AG09319 (cell line): ENCODE data around the gene BRIP1.

Experiments used
- DNase-seq: peaks from one replicate; pipeline ENCODE4 v3.0.0-alpha.2; 2010; ENCODE audit warnings: low read depth; ENCODE audit errors: extremely low read depth
- TF ChIP-seq, protein P1 (sequence below): IDR thresholded peaks from 2 replicates; pipeline ENCODE4 v1.5.1; 2011; ENCODE audit warnings: low read depth, mild to moderate bottlenecking, inconsistent platforms, low read length, moderate library complexity

Gene BRIP1

DNA sequence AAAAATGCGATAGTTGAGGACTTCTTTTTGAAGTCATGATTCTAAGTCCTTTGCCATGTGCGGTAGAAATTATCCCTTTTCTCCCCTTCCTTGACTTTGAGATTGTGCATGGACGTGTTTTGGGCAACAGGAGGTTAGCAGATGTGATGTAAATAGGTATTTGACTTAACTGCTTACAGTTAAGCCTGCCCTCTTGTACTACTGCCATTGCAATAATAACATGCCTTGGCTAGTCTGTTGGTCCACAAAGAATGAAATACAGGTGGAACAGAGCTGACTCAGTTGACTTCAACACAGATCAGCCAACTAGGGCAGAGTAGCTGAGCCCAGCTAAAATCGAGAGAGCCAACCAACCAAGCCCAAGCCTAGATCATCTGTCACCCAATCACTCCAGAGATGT lies 125.5 kb downstream of the BRIP1 start:
- DNase-seq = no peak
- TF ChIP-seq, protein P1, sequence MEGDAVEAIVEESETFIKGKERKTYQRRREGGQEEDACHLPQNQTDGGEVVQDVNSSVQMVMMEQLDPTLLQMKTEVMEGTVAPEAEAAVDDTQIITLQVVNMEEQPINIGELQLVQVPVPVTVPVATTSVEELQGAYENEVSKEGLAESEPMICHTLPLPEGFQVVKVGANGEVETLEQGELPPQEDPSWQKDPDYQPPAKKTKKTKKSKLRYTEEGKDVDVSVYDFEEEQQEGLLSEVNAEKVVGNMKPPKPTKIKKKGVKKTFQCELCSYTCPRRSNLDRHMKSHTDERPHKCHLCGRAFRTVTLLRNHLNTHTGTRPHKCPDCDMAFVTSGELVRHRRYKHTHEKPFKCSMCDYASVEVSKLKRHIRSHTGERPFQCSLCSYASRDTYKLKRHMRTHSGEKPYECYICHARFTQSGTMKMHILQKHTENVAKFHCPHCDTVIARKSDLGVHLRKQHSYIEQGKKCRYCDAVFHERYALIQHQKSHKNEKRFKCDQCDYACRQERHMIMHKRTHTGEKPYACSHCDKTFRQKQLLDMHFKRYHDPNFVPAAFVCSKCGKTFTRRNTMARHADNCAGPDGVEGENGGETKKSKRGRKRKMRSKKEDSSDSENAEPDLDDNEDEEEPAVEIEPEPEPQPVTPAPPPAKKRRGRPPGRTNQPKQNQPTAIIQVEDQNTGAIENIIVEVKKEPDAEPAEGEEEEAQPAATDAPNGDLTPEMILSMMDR = no peak

DNA sequence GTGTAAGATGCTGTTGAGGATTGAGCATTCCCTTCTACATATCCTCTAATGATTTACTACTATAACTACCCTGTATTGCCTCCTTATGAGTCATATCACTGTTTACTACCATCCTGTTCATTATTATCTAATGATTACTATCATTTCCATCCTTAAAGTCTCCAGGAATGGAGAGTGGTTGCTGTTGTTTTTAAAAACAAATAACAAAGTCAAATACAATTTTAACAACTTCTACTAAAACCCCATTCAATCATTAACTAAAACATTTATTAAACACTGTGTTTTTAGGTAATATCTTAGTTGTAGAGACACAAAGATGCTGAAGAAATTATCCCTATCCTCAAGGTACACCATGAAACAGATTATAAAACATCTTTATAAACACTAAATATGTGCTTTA lies 126.9 kb downstream of the BRIP1 start:
- no peak for DNase-seq
- TF ChIP-seq, protein P1 = no peak

DNA sequence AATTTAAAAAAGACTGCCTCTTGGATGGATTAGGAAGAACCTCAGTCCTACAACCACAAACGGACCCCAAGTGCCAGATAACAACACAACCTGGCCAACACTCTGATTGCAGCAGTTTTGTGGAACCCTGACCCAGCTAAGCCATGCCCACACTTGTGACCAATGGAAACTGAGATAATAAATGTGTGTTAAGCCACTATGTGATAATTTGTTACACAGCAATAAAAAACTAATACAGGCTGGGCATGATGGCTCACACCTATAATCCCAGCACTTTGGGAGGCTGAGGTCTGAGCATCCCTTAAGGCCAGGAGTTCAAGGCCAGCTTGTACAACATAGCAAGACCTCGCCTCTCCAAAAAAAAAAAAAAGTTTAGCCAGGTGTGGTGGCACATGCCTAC lies 127.5 kb downstream of the BRIP1 start:
- no peak for DNase-seq
- TF ChIP-seq, protein P1 = no peak

DNA sequence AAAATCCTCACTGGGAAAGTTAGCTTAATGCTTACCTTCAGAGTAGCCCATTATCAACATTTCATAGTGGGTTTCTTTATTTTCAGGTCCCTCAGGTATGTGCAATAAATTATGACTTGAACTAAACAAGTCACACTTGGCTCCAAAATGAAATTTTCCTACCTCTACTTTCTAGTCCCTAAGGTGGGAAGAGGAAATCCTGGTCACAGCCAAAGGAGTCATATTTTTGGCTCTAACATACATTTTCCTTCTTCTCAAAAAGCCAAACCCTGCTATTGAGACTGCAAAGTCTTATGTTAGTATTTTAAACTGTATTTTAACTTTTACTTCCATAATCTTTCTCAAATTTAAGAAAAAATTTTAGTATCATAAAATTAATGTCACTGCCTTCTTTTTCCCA lies 128.9 kb downstream of the BRIP1 start:
- no peak for DNase-seq
- TF ChIP-seq, protein P1 = no peak

DNA sequence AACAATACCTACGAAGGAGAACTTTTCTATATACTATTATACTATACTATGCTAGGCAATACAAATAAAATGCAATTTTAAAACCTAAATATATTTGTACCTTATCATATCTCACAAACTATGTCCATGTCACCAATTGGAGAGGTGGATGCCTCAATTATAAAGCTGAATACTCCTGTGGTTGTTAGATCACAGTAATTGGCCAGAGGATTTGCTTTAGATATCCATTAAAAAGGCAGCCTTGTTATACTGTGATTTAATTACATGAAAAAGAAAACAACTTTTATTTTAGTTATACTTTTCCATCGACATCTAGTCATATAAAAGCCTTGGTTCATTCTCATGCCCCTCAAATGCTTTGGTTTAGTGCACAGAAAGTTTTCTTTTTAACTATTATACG lies 129.3 kb downstream of the BRIP1 start:
- TF ChIP-seq, protein P1 = no peak

DNA sequence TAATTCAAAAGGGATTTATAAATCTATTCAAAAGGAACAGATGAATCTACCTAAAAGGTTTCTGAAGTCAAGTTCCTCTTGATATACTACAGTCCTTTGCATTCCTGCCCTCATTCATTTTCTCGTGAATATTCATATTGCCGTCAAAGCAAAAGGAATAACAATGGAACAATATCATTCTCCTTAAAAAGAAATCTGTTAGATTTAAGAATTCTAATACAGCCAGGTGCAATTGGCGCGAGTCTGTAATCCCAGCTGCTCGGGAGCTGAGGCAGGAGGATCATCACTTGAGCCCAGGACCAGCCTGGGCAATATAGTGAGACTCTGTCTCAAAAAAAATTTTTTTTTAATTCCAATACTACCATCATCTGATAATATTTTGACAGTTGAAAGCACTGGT lies 130.3 kb downstream of the BRIP1 start:
- no peak for DNase-seq
- TF ChIP-seq, protein P1 = no peak

More for the DNA sequence above, 129.3 kb downstream of the BRIP1 start:
- no peak for DNase-seq

DNA sequence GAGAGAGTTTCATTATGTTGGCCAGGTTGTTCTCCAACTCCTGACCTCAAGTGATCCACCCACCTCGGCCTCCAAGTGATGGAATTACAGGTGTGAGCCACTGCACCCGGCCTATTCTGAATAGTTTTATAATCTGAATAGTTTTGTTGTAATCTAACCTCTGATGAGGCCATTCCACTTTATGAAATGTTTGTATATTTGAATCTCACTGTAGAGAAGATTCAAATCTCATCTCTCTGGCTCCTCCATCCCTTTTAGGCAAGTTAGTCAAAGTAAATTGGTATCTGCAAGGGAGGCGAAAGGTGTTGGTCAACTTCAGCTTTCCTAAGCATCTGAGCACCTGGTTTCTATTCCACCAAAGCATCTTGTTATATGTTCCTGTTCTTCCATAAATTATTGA lies 131.2 kb downstream of the BRIP1 start:
- no peak for DNase-seq
- TF ChIP-seq, protein P1 = no peak
